Nephron progenitor cell (in vitro differentiated cells): ENCODE measurements around the gene GMDS.

Source experiments
- DNase-seq: peaks from one replicate; pipeline ENCODE4 v3.0.0; 2021
- H3K27ac Mint-ChIP-seq: 2 replicates; pipeline ENCODE4 v1.8.0; 2021; ENCODE audit warnings: mild to moderate bottlenecking, moderate library complexity, mixed read lengths
- H3K27me3 Mint-ChIP-seq: 2 replicates; pipeline ENCODE4 v1.8.0; 2021; ENCODE audit warnings: mild to moderate bottlenecking, low read depth, mixed read lengths; ENCODE audit not compliant: poor library complexity
- H3K36me3 Mint-ChIP-seq: 2 replicates; pipeline ENCODE4 v1.8.0; 2021; ENCODE audit warnings: low read depth, mixed read lengths
- H3K4me1 Mint-ChIP-seq: 2 replicates; pipeline ENCODE4 v1.8.0; 2021; ENCODE audit warnings: mixed read lengths
- H3K4me3 Mint-ChIP-seq: 2 replicates; pipeline ENCODE4 v1.8.0; 2021; ENCODE audit warnings: mild to moderate bottlenecking, moderate library complexity, mixed read lengths
- H3K9me3 Mint-ChIP-seq: 2 replicates; pipeline ENCODE4 v1.8.0; 2021; ENCODE audit warnings: mild to moderate bottlenecking, moderate library complexity, mixed read lengths
- CTCF ChIP-seq: fragments of 200-600 bp; sonication (generic); IDR thresholded peaks from 2 replicates; pipeline ENCODE4 v1.5.0; 2021; ENCODE audit warnings: antibody characterized with exemption

GMDS gene

DNA sequence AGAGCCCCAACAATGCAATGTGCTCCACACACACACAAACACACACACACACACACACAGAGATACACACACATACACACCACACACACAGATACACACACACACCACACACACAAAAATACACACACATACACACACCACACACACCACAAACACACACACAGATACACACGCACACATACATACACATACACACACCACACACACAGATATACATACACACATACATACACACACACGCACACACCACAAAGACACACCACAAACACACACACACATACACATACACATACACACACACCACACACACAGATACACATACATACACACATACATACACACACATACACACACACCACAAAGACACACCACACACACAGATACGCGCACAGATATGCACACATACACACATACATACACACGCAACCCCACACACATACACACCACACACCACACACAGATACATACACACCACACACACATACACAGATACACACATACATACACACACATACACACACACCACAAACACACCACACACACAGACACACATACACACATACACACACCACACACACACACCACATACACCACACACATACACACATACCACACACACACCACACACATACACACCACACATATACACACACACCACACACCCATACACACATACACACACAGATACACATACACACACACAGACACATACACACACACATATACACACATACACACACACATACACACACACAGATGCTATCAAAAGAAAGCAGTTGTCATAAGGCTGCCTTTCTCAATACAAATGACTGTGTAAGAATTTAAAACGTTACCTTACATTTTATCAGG lies 507.7 kb downstream of the GMDS start:
- Mint-ChIP-seq H3K4me1 (peaks cover 36% of the 10 kb centered on the region), H3K9me3 (peaks cover 3% of the 10 kb centered on the region), H3K36me3 (peaks cover 5% of the 10 kb centered on the region), H3K27ac (no peak overlapping the region), H3K27me3 (peaks cover 13% of the 10 kb centered on the region), H3K4me3 (no peak overlapping the region)
- DNase-seq, result no peak
- TF ChIP-seq CTCF, result no peak

GRCh38 chr6:1736346-1737105 lies 508.9 kb downstream of the GMDS start:
- no peak for TF ChIP-seq CTCF
- Mint-ChIP-seq H3K4me3 (no peak overlapping the region), H3K36me3 (peaks cover 8% of the 10 kb centered on the region), H3K27me3 (peaks cover 13% of the 10 kb centered on the region), H3K27ac (no peak overlapping the region), H3K9me3 (peaks cover 6% of the 10 kb centered on the region), H3K4me1 (peaks cover 40% of the 10 kb centered on the region)
- no peak for DNase-seq

- TF ChIP-seq CTCF, result no peak
- H3K9me3 Mint-ChIP-seq, result peaks cover 14% of the 10 kb centered on the region
- peaks cover 14% of the 10 kb centered on the region for H3K36me3 Mint-ChIP-seq
- H3K27ac Mint-ChIP-seq, result no peak overlapping the region
- no peak for DNase-seq
- peaks cover 13% of the 10 kb centered on the region for H3K27me3 Mint-ChIP-seq
- no peak overlapping the region for H3K4me3 Mint-ChIP-seq
- peaks cover 40% of the 10 kb centered on the region for H3K4me1 Mint-ChIP-seq
Measured at GRCh38 chr6:1735239-1735803, 510.1 kb downstream of the GMDS start.

GRCh38 chr6:1730882-1731281 lies 514.5 kb downstream of the GMDS start:
- TF ChIP-seq CTCF, result no peak
- no peak for DNase-seq
- peaks cover 68% of the 10 kb centered on the region for H3K4me1 Mint-ChIP-seq
- peaks cover 20% of the 10 kb centered on the region for H3K36me3 Mint-ChIP-seq
- peaks cover 13% of the 10 kb centered on the region for H3K27me3 Mint-ChIP-seq
- H3K9me3 Mint-ChIP-seq, result peaks cover 20% of the 10 kb centered on the region
- no peak overlapping the region for H3K4me3 Mint-ChIP-seq
- H3K27ac Mint-ChIP-seq, result no peak overlapping the region

GRCh38 chr6:1729750-1730140 lies 515.7 kb downstream of the GMDS start:
- Mint-ChIP-seq H3K36me3 (peaks cover 20% of the 10 kb centered on the region), H3K4me1 (peaks cover 70% of the 10 kb centered on the region), H3K27me3 (peaks cover 8% of the 10 kb centered on the region), H3K9me3 (peaks cover 20% of the 10 kb centered on the region), H3K27ac (no peak overlapping the region), H3K4me3 (no peak overlapping the region)
- no peak for TF ChIP-seq CTCF
- no peak for DNase-seq
